ENCODE data around the gene RIPK1. TPM values are rescaled to one million over a fixed set of nuclear protein-coding genes. Genes with fewer than 3 reads are reported as not detected.

Gene RIPK1
- total and polyA plus RNA-seq, 9 of the 15 experiments (the other 6 are each of a cell fraction or from before 2014, with no cell fraction given) = 3.8 to 24.9 (median 17.7) TPM

GRCh38 chr6:3162565-3163247 is 94.4 kb downstream of the RIPK1 start (continued):
- no peak for TF ChIP-seq SNIP1 (IDR thresholded peaks at IDR 0.05; ENCODE audit: low read depth)
- no peak for TF ChIP-seq SMARCA4 (IDR thresholded peaks at IDR 0.05)
- TF ChIP-seq SMARCB1 (IDR thresholded peaks at IDR 0.05; ENCODE audit: insufficient read length, low read depth) = no peak
- 0 out of 2 replicates have a peak, but pooled peaks have one; percentile 45 for TF ChIP-seq PHF21A (IDR thresholded peaks at IDR 0.05; ENCODE audit: borderline replicate concordance, low read depth)
- no peak for TF ChIP-seq EWSR1 (IDR thresholded peaks at IDR 0.05; ENCODE audit: borderline replicate concordance, low read depth, partially characterized antibody)
- TF ChIP-seq HOMEZ (CRISPR knock-in tag; IDR thresholded peaks at IDR 0.05) = no peak
- TF ChIP-seq NFIC (IDR thresholded peaks at IDR 0.05) = peak; percentile 55; the same call in 1 of the 2 replicates
- TF ChIP-seq ZNF280A (IDR thresholded peaks at IDR 0.05; ENCODE audit: low read depth, partially characterized antibody) = no peak
- peak; percentile 87 for TF ChIP-seq EP400 (IDR thresholded peaks at IDR 0.05)
- TF ChIP-seq ADNP (tag; IDR thresholded peaks at IDR 0.05) = no peak
- peak; percentile 94 for TF ChIP-seq ZBTB9 (CRISPR knock-in tag; IDR thresholded peaks at IDR 0.05)
- TF ChIP-seq ZBTB34 (CRISPR knock-in tag; IDR thresholded peaks at IDR 0.05) = peak; percentile 24; the same call in 1 of the 2 replicates
- TF ChIP-seq ASH1L (IDR thresholded peaks at IDR 0.05; ENCODE audit: borderline replicate concordance, low read depth, partially characterized antibody) = no peak
- no peak for TF ChIP-seq TAF9B (IDR thresholded peaks at IDR 0.05; ENCODE audit: partially characterized antibody)
- no peak for TF ChIP-seq HDAC6 (IDR thresholded peaks at IDR 0.05; ENCODE audit: low read depth, low read length)
- peak; percentile 16; the same call in 1 of the 2 replicates for TF ChIP-seq GABPA (tag; conservative IDR thresholded peaks at IDR 0.05; ENCODE audit: low read depth)
- 0 out of 2 replicates have a peak, but pooled peaks have one; percentile 58 for TF ChIP-seq CREB3 (tag; conservative IDR thresholded peaks at IDR 0.05; ENCODE audit: low read depth)
- TF ChIP-seq ZNF165 (CRISPR knock-in tag; IDR thresholded peaks at IDR 0.05; ENCODE audit: borderline replicate concordance) = peak; percentile 41; the same call in 1 of the 2 replicates
- no peak for TF ChIP-seq EHMT2 (IDR thresholded peaks at IDR 0.05)
